ENCODE measurements around the gene OR2Z1.
"Not testable (repeated sequence)": the region's sequence is repeated elsewhere in the genome, so short reads cannot be mapped to it uniquely, and the experiment has no call there.

Gene OR2Z1

GRCh38 chr19:8705742-8706141 lies 15.7 kb upstream of the OR2Z1 start:
- Histone ChIP-seq H3K27ac (ENCODE audit: low read length) (no peak overlapping the region), H3K4me3 (ENCODE audit: low read length) (no peak overlapping the region), H3K9me3 (ENCODE audit: insufficient read depth, low read depth, low read length) (peaks cover 7% of the 10 kb centered on the region), H3K27me3 (ENCODE audit: insufficient read depth, low read length) (no peaks in the 10 kb centered on the region), H3K4me1 (ENCODE audit: insufficient read depth, low read length) (no peaks in the 10 kb centered on the region), H3K36me3 (ENCODE audit: insufficient read depth, low read depth, low read length) (no peaks in the 10 kb centered on the region), H3K9ac (ENCODE audit: low read depth, low read length) (no peak overlapping the region)

DNA sequence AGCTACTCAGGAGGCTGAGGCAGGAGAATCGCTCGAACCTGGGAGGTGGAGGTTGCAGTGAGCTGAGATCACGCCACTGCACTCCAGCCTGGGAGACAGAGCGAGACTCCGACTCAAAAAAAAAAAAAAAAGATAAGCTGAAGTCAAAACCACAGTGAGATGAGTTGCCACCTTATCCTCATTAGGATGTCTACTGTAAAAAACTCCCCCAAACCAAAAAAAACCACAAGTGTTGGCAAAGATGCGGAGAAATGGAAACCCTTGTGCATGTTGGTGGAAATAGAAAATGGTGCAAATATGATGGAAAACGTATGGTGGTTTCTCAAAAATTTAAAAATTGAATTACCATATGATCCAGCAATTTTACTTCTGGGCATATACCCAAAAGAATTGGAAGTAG lies 11.1 kb upstream of the OR2Z1 start:
- H3K4me1 ChIP-seq (ENCODE audit: insufficient read depth, low read length); H3K36me3 ChIP-seq (ENCODE audit: insufficient read depth, low read depth, low read length); H3K27ac ChIP-seq (ENCODE audit: low read length); H3K9ac ChIP-seq (ENCODE audit: low read depth, low read length); H3K27me3 ChIP-seq (ENCODE audit: insufficient read depth, low read length); H3K4me3 ChIP-seq (ENCODE audit: low read length): not testable (repeated sequence)
- peaks cover 46% of the 10 kb centered on the region for H3K9me3 ChIP-seq (ENCODE audit: insufficient read depth, low read depth, low read length)

GRCh38 chr19:8722032-8722431 lies 598 bp downstream of the OR2Z1 start:
- no peak overlapping the region for H3K9ac ChIP-seq (ENCODE audit: low read depth, low read length)
- no peaks in the 10 kb centered on the region for H3K27me3 ChIP-seq (ENCODE audit: insufficient read depth, low read length)
- H3K27ac ChIP-seq (ENCODE audit: low read length), result no peak overlapping the region
- no peak overlapping the region for H3K4me3 ChIP-seq (ENCODE audit: low read length)
- no peaks in the 10 kb centered on the region for H3K36me3 ChIP-seq (ENCODE audit: insufficient read depth, low read depth, low read length)
- H3K4me1 ChIP-seq (ENCODE audit: insufficient read depth, low read length), result no peaks in the 10 kb centered on the region
- peaks cover 78% of the 10 kb centered on the region for H3K9me3 ChIP-seq (ENCODE audit: insufficient read depth, low read depth, low read length)

DNA sequence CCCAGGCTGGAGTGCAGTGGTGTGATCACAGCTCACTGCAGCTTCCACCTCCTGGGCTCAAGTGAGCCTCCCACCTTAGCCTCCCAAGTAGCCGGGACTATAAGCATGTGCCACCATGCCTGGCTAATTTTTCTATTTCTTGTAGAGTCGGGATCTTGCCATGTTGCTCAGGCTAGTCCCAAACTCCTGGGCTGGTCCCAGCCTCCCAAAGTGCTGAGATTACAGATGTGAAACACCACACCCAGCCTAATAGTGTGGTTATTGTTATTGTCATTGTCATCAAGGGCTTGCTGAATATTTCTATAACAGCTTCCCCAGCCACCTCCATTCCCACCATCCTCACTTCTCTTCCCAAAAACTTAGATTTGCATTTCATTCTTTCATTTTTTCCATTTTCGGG lies 2.8 kb downstream of the OR2Z1 start:
- H3K27me3 ChIP-seq (ENCODE audit: insufficient read depth, low read length), result no peaks in the 10 kb centered on the region
- no peak overlapping the region for H3K27ac ChIP-seq (ENCODE audit: low read length)
- no peaks in the 10 kb centered on the region for H3K36me3 ChIP-seq (ENCODE audit: insufficient read depth, low read depth, low read length)
- H3K4me1 ChIP-seq (ENCODE audit: insufficient read depth, low read length), result no peaks in the 10 kb centered on the region
- no peak overlapping the region for H3K9ac ChIP-seq (ENCODE audit: low read depth, low read length)
- peaks cover 81% of the 10 kb centered on the region for H3K9me3 ChIP-seq (ENCODE audit: insufficient read depth, low read depth, low read length)
- no peak overlapping the region for H3K4me3 ChIP-seq (ENCODE audit: low read length)

DNA sequence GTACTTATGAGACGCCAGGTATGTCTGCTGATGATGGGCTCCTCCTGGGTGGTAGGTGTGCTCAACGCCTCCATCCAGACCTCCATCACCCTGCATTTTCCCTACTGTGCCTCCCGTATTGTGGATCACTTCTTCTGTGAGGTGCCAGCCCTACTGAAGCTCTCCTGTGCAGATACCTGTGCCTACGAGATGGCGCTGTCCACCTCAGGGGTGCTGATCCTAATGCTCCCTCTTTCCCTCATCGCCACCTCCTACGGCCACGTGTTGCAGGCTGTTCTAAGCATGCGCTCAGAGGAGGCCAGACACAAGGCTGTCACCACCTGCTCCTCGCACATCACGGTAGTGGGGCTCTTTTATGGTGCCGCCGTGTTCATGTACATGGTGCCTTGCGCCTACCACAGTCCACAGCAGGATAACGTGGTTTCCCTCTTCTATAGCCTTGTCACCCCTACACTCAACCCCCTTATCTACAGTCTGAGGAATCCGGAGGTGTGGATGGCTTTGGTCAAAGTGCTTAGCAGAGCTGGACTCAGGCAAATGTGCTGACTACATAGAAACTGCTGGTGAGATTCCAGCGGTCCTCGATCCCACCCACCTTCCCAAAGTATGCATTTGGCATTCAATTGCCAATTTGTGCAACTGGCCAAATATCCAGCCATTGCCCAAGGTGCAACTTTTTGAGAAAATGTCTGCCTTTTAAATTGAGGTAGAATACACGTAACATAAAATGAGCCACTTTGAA lies 10.2 kb downstream of the OR2Z1 start:
- Histone ChIP-seq H3K4me3 (ENCODE audit: low read length) (no peak overlapping the region), H3K9me3 (ENCODE audit: insufficient read depth, low read depth, low read length) (peaks cover 76% of the 10 kb centered on the region), H3K36me3 (ENCODE audit: insufficient read depth, low read depth, low read length) (no peaks in the 10 kb centered on the region), H3K4me1 (ENCODE audit: insufficient read depth, low read length) (no peaks in the 10 kb centered on the region), H3K27me3 (ENCODE audit: insufficient read depth, low read length) (no peaks in the 10 kb centered on the region), H3K9ac (ENCODE audit: low read depth, low read length) (no peak overlapping the region), H3K27ac (ENCODE audit: low read length) (no peak overlapping the region)

DNA sequence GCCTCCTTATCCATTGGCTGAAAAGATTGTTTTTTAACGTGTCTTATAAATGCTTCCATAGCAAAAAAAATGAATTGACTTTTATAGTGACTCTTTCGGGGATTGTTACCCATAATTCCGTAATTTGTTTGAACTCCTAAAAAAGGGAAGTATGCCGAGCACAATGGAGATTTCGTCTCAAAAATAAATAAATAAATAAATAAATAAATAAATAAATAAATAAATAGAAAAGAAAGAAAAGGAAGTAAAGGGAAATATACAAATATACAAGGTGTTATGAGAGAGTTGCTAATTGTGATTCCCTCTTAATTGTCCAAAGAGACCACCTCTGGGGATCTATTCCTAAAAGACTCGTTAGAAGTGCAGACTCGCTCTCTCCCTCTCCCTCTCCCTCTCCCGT lies 16.9 kb downstream of the OR2Z1 start:
- H3K4me3 ChIP-seq (ENCODE audit: low read length), result no peak overlapping the region
- H3K36me3 ChIP-seq (ENCODE audit: insufficient read depth, low read depth, low read length), result no peaks in the 10 kb centered on the region
- H3K9ac ChIP-seq (ENCODE audit: low read depth, low read length), result no peak overlapping the region
- no peaks in the 10 kb centered on the region for H3K27me3 ChIP-seq (ENCODE audit: insufficient read depth, low read length)
- no peaks in the 10 kb centered on the region for H3K4me1 ChIP-seq (ENCODE audit: insufficient read depth, low read length)
- peaks cover 34% of the 10 kb centered on the region for H3K9me3 ChIP-seq (ENCODE audit: insufficient read depth, low read depth, low read length)
- H3K27ac ChIP-seq (ENCODE audit: low read length), result no peak overlapping the region

DNA sequence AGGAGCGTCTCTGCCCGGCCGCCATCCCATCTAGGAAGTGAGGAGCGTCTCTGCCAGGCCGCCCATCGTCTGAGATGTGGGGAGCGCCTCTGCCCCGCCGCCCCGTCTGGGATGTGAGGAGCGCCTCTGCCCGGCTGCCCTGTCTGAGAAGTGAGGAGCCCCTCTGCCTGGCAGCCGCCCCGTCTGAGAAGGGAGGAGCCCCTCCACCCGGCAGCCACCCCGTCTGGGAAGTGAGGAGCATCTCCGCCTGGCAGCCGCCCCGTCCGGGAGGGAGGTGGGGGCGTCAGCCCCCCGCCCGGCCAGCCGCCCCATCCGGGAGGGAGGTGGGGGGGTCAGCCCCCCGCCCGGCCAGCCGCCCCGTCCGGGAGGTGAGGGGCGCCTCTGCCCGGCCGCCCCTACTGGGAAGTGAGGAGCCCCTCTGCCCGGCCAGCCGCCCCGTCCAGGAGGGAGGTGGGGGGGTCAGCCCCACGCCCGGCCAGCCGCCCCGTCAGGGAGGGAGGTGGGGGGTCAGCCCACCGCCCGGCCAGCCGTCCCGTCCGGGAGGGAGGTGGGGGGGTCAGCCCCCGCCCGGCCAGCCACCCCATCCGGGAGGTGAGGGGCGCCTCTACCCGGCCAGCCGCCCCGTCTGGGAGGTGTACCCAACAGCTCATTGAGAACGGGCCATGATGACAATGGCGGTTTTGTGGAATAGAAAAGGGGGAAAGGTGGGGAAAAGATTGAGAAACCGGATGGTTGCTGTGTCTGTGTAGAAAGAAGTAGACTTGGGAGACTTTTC lies 18.0 kb downstream of the OR2Z1 start:
- not testable (repeated sequence) for H3K4me3 ChIP-seq (ENCODE audit: low read length); H3K27ac ChIP-seq (ENCODE audit: low read length); H3K36me3 ChIP-seq (ENCODE audit: insufficient read depth, low read depth, low read length); H3K4me1 ChIP-seq (ENCODE audit: insufficient read depth, low read length); H3K27me3 ChIP-seq (ENCODE audit: insufficient read depth, low read length); H3K9ac ChIP-seq (ENCODE audit: low read depth, low read length)
- H3K9me3 ChIP-seq (ENCODE audit: insufficient read depth, low read depth, low read length), result peaks cover 25% of the 10 kb centered on the region

DNA sequence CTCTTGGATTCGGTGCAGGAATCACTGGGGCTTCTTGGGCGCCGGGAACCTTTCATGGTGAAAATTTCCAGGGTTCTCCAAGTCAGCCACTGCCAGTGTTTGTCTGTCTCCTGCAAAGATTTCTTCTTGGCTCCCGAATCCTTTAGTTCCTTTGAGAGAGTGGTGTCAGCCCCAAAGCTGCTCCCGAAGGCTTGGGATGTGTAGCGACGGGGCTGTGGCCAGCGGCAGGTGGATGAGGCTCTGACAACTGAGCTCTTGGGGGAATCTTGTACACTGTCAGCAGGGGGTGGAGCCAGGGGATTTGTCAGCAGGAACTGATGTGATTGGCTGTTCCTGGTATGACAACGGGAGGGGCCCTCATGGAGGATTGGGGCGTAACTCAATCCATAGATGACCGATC lies 45.8 kb downstream of the OR2Z1 start:
- not testable (repeated sequence) for H3K9ac ChIP-seq (ENCODE audit: low read depth, low read length); H3K4me1 ChIP-seq (ENCODE audit: insufficient read depth, low read length); H3K27me3 ChIP-seq (ENCODE audit: insufficient read depth, low read length); H3K36me3 ChIP-seq (ENCODE audit: insufficient read depth, low read depth, low read length); H3K9me3 ChIP-seq (ENCODE audit: insufficient read depth, low read depth, low read length); H3K4me3 ChIP-seq (ENCODE audit: low read length); H3K27ac ChIP-seq (ENCODE audit: low read length)

DNA sequence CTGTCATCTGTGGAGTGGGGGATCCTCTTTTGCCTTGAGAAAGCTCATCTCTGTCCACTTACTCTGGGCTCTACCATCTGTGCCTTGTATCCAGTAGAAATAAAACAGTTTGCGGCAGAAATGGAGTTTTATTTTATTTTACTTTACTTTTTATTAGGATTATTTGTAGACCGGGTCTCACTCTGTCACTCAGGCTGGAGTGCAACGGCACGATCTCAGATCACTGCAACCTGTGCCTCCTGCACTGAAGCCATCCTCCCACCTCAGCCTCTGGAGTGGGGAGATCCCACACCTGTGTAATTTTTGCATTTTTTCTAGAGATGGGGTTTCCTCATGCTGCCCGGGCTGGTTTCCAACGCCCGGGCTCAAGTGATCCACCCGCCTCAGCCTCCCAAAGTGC lies 47.8 kb downstream of the OR2Z1 start:
- H3K36me3 ChIP-seq (ENCODE audit: insufficient read depth, low read depth, low read length); H3K9me3 ChIP-seq (ENCODE audit: insufficient read depth, low read depth, low read length); H3K27ac ChIP-seq (ENCODE audit: low read length): not testable (repeated sequence)

GRCh38 chr19:8773587-8773986 lies 52.2 kb downstream of the OR2Z1 start:
- H3K36me3 ChIP-seq (ENCODE audit: insufficient read depth, low read depth, low read length); H3K9ac ChIP-seq (ENCODE audit: low read depth, low read length); H3K4me3 ChIP-seq (ENCODE audit: low read length); H3K27me3 ChIP-seq (ENCODE audit: insufficient read depth, low read length); H3K9me3 ChIP-seq (ENCODE audit: insufficient read depth, low read depth, low read length); H3K27ac ChIP-seq (ENCODE audit: low read length); H3K4me1 ChIP-seq (ENCODE audit: insufficient read depth, low read length): not testable (repeated sequence)

More for the DNA sequence above, 47.8 kb downstream of the OR2Z1 start:
- not testable (repeated sequence) for H3K9ac ChIP-seq (ENCODE audit: low read depth, low read length); H3K4me3 ChIP-seq (ENCODE audit: low read length); H3K4me1 ChIP-seq (ENCODE audit: insufficient read depth, low read length); H3K27me3 ChIP-seq (ENCODE audit: insufficient read depth, low read length)
